WTC11 (cell line): ENCODE data around the gene CATSPERZ. TPM values are rescaled to one million over a fixed set of nuclear protein-coding genes. Genes with fewer than 3 reads are reported as not detected.

Source experiments
- ATAC-seq: fragments of 200-7000 bp; cut with Tn5 transposase; 2 replicates; pipeline ENCODE4 v1.10.0; 2021; ENCODE audit warnings: mild to moderate bottlenecking, moderate library complexity
- CTCF ChIA-PET: fragments of 300-600 bp; sonication (Branson Sonifier 250); formaldehyde crosslinking; loops from one replicate; lab custom pipeline; 2021; ENCODE audit warnings: antibody characterized with exemption; lab: Charles Lee
- POLR2A ChIA-PET: fragments of 350-600 bp; sonication (Branson Sonifier 250); formaldehyde crosslinking; loops from one replicate; lab custom pipeline; 2021; ENCODE audit warnings: antibody characterized with exemption; lab: Charles Lee
- DNase-seq: peaks from one replicate; pipeline ENCODE4 v3.0.0; 2021; ENCODE audit warnings: low spot score
- H3K27ac Mint-ChIP-seq: 2 replicates; pipeline ENCODE4 v1.8.0; 2021; ENCODE audit warnings: mixed read lengths
- H3K27me3 Mint-ChIP-seq: 2 replicates; pipeline ENCODE4 v1.8.0; 2021; ENCODE audit warnings: low read depth, mild to moderate bottlenecking, moderate library complexity, mixed read lengths
- H3K36me3 Mint-ChIP-seq: 2 replicates; pipeline ENCODE4 v1.8.0; 2021; ENCODE audit warnings: mixed read lengths
- H3K4me1 Mint-ChIP-seq: 2 replicates; pipeline ENCODE4 v1.8.0; 2022; ENCODE audit warnings: mixed read lengths
- H3K4me3 Mint-ChIP-seq: 2 replicates; pipeline ENCODE4 v1.8.0; 2021; ENCODE audit warnings: mild to moderate bottlenecking, moderate library complexity, mixed read lengths
- H3K9me3 Mint-ChIP-seq: 2 replicates; pipeline ENCODE4 v1.8.0; 2021; ENCODE audit warnings: mixed read lengths
- ATF2 ChIP-seq: sonication (generic); formaldehyde crosslinking; IDR thresholded peaks from 2 replicates; pipeline ENCODE4 v1.8.1; 2022; ENCODE audit warnings: low read depth, missing genetic modification reagents, borderline replicate concordance
- CREM ChIP-seq: sonication (generic); formaldehyde crosslinking; IDR thresholded peaks from 2 replicates; pipeline ENCODE4 v1.8.1; 2022; ENCODE audit warnings: mild to moderate bottlenecking, missing genetic modification reagents, moderate library complexity
- E2F4 ChIP-seq: sonication (generic); formaldehyde crosslinking; IDR thresholded peaks from 2 replicates; pipeline ENCODE4 v1.8.1; 2022; ENCODE audit warnings: low read depth, mild to moderate bottlenecking, moderate library complexity, missing genetic modification reagents, borderline replicate concordance
- ESRRA ChIP-seq: sonication (generic); formaldehyde crosslinking; IDR thresholded peaks from 2 replicates; pipeline ENCODE4 v1.8.1; 2022; ENCODE audit warnings: mild to moderate bottlenecking, missing genetic modification reagents, borderline replicate concordance
- ETV6 ChIP-seq: sonication (generic); formaldehyde crosslinking; IDR thresholded peaks from 2 replicates; pipeline ENCODE4 v1.8.1; 2022; ENCODE audit warnings: mild to moderate bottlenecking, missing genetic modification reagents
- FOXP1 ChIP-seq: sonication (generic); formaldehyde crosslinking; IDR thresholded peaks from 2 replicates; pipeline ENCODE4 v1.8.0; 2022; ENCODE audit warnings: missing genetic modification reagents, mild to moderate bottlenecking, moderate library complexity, borderline replicate concordance
- GTF2I ChIP-seq: fragments of 250-450 bp; sonication (Bioruptor Pico); conservative IDR thresholded peaks from 2 replicates; pipeline ENCODE4 v1.4.0; 2021; ENCODE audit warnings: mild to moderate bottlenecking
- KAT7 ChIP-seq: sonication (generic); formaldehyde crosslinking; IDR thresholded peaks from 2 replicates; pipeline ENCODE4 v1.8.1; 2023; ENCODE audit warnings: missing genetic modification reagents, mild to moderate bottlenecking, borderline replicate concordance
- MYBL2 ChIP-seq: sonication (generic); formaldehyde crosslinking; IDR thresholded peaks from 2 replicates; pipeline ENCODE4 v1.8.1; 2023; ENCODE audit warnings: mild to moderate bottlenecking, moderate library complexity, missing genetic modification reagents
- NR2C2 ChIP-seq: sonication (generic); formaldehyde crosslinking; IDR thresholded peaks from 2 replicates; pipeline ENCODE4 v1.8.0; 2022; ENCODE audit warnings: mild to moderate bottlenecking, missing genetic modification reagents
- NR3C1 ChIP-seq: sonication (generic); formaldehyde crosslinking; conservative IDR thresholded peaks from 2 replicates; pipeline ENCODE4 v1.8.1; 2023; ENCODE audit warnings: low read depth, mild to moderate bottlenecking, missing genetic modification reagents
- RELA ChIP-seq: sonication (generic); formaldehyde crosslinking; IDR thresholded peaks from 2 replicates; pipeline ENCODE4 v1.8.1; 2022; ENCODE audit warnings: missing genetic modification reagents, mild to moderate bottlenecking, borderline replicate concordance
- RORB ChIP-seq: fragments of 250-450 bp; sonication (Bioruptor Pico); IDR thresholded peaks from 2 replicates; pipeline ENCODE4 v1.9.0; 2021; ENCODE audit warnings: mild to moderate bottlenecking
- TP53 ChIP-seq: sonication (generic); formaldehyde crosslinking; IDR thresholded peaks from 2 replicates; pipeline ENCODE4 v1.8.1; 2023; ENCODE audit warnings: mild to moderate bottlenecking, missing genetic modification reagents
- ZMAT4 ChIP-seq: fragments of 250-450 bp; sonication (Bioruptor Pico); IDR thresholded peaks from 2 replicates; pipeline ENCODE4 v1.9.0; 2021; ENCODE audit warnings: mild to moderate bottlenecking
- ZNF281 ChIP-seq: sonication (generic); formaldehyde crosslinking; IDR thresholded peaks from 2 replicates; pipeline ENCODE4 v1.8.0; 2023; ENCODE audit warnings: mild to moderate bottlenecking, missing genetic modification reagents
- ZNF396 ChIP-seq: fragments of 250-450 bp; sonication (Bioruptor Pico); IDR thresholded peaks from 2 replicates; pipeline ENCODE4 v1.8.0; 2021; ENCODE audit warnings: mild to moderate bottlenecking, moderate library complexity, borderline replicate concordance
- total RNA-seq: library from RNA; stranded (reverse); gene quantifications from 3 replicates; pipeline ENCODE4 v1.2.3, GENCODE V29; 2021
- TF ChIP-seq, protein P1 (sequence below): sonication (generic); formaldehyde crosslinking; IDR thresholded peaks from 2 replicates; pipeline ENCODE4 v1.8.0; 2023; ENCODE audit warnings: missing genetic modification reagents, mild to moderate bottlenecking, borderline replicate concordance
- TF ChIP-seq, protein P2 (sequence below): sonication (generic); formaldehyde crosslinking; IDR thresholded peaks from 2 replicates; pipeline ENCODE4 v1.8.0; 2022; ENCODE audit warnings: mild to moderate bottlenecking, missing genetic modification reagents

CATSPERZ gene
- total RNA-seq, 1 experiment from 2014 or later, result 2.5 TPM

- TF ChIP-seq NR3C1 (CRISPR knock-in tag), result no peak
- TF ChIP-seq E2F4 (CRISPR knock-in tag), result no peak
Measured at GRCh38 chr11:64343767-64344559, 43.8 kb downstream of the CATSPERZ start (continued).

GRCh38 chr11:64344787-64345186, 44.6 kb downstream of the CATSPERZ start:
- no peak for ATAC-seq
- CTCF ChIA-PET, result interaction anchor here (0.9 to 13.9 kb wide), 5 partner anchors 8 to 344 kb away, joined by 3 to 437 read pairs (median 3); no protein-coding TSS in a partner anchor
- POLR2A ChIA-PET, result no interaction called here
- Mint-ChIP-seq H3K4me1 (peaks cover 23% of the 10 kb centered on the region), H3K9me3 (no peaks in the 10 kb centered on the region), H3K36me3 (no peaks in the 10 kb centered on the region)
- no peak for TF ChIP-seq ETV6 (CRISPR knock-in tag)
- TF ChIP-seq RORB (CRISPR knock-in tag), result no peak
- TF ChIP-seq NR2C2 (CRISPR knock-in tag), result no peak
- no peak for TF ChIP-seq NR3C1 (CRISPR knock-in tag)
- no peak for TF ChIP-seq CREM (CRISPR knock-in tag)
- TF ChIP-seq KAT7 (CRISPR knock-in tag), result no peak
- TF ChIP-seq, all 79 proteins: peak for 0
- H3K4me3 Mint-ChIP-seq, result no peak overlapping the region
- H3K27me3 Mint-ChIP-seq, result peaks cover 12% of the 10 kb centered on the region
- H3K27ac Mint-ChIP-seq, result no peak overlapping the region
- DNase-seq, result no peak

- no peaks in the 10 kb centered on the region for H3K9me3 Mint-ChIP-seq
- CTCF ChIA-PET, result interaction anchor here (0.7 to 13.9 kb wide), 4 partner anchors 6 to 302 kb away, joined by 3 to 437 read pairs (median 4); no protein-coding TSS in a partner anchor
- no peak for TF ChIP-seq GTF2I (CRISPR knock-in tag)
- TF ChIP-seq, protein P1, sequence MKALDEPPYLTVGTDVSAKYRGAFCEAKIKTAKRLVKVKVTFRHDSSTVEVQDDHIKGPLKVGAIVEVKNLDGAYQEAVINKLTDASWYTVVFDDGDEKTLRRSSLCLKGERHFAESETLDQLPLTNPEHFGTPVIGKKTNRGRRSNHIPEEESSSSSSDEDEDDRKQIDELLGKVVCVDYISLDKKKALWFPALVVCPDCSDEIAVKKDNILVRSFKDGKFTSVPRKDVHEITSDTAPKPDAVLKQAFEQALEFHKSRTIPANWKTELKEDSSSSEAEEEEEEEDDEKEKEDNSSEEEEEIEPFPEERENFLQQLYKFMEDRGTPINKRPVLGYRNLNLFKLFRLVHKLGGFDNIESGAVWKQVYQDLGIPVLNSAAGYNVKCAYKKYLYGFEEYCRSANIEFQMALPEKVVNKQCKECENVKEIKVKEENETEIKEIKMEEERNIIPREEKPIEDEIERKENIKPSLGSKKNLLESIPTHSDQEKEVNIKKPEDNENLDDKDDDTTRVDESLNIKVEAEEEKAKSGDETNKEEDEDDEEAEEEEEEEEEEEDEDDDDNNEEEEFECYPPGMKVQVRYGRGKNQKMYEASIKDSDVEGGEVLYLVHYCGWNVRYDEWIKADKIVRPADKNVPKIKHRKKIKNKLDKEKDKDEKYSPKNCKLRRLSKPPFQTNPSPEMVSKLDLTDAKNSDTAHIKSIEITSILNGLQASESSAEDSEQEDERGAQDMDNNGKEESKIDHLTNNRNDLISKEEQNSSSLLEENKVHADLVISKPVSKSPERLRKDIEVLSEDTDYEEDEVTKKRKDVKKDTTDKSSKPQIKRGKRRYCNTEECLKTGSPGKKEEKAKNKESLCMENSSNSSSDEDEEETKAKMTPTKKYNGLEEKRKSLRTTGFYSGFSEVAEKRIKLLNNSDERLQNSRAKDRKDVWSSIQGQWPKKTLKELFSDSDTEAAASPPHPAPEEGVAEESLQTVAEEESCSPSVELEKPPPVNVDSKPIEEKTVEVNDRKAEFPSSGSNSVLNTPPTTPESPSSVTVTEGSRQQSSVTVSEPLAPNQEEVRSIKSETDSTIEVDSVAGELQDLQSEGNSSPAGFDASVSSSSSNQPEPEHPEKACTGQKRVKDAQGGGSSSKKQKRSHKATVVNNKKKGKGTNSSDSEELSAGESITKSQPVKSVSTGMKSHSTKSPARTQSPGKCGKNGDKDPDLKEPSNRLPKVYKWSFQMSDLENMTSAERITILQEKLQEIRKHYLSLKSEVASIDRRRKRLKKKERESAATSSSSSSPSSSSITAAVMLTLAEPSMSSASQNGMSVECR (CRISPR knock-in tag), result no peak
- TF ChIP-seq ZNF281, result no peak
- TF ChIP-seq ZNF396 (CRISPR knock-in tag), result no peak
- no peak for TF ChIP-seq ZMAT4 (CRISPR knock-in tag)
- TF ChIP-seq FOXP1, result no peak
- TF ChIP-seq, protein P2, sequence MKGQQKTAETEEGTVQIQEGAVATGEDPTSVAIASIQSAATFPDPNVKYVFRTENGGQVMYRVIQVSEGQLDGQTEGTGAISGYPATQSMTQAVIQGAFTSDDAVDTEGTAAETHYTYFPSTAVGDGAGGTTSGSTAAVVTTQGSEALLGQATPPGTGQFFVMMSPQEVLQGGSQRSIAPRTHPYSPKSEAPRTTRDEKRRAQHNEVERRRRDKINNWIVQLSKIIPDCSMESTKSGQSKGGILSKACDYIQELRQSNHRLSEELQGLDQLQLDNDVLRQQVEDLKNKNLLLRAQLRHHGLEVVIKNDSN (CRISPR knock-in tag), result no peak
- no peak for TF ChIP-seq TP53 (CRISPR knock-in tag)
- TF ChIP-seq ESRRA, result no peak
- TF ChIP-seq RELA, result no peak
- no peak for TF ChIP-seq MYBL2 (CRISPR knock-in tag)
- TF ChIP-seq ATF2 (CRISPR knock-in tag), result no peak
Measured at GRCh38 chr11:64347193-64347867, 47.2 kb downstream of the CATSPERZ start.

More at GRCh38 chr11:64347193-64347867, 47.2 kb downstream of the CATSPERZ start:
- H3K4me3 Mint-ChIP-seq, result no peak overlapping the region
- peaks cover 8% of the 10 kb centered on the region; the same call in 1 of the 2 replicates for H3K4me1 Mint-ChIP-seq
- no peaks in the 10 kb centered on the region for H3K27me3 Mint-ChIP-seq
- POLR2A ChIA-PET, result interaction anchor here (0.6 kb wide), 1 partner anchor 283 kb away, joined by 3 read pairs; no protein-coding TSS in a partner anchor
- ATAC-seq, result no peak
- no peaks in the 10 kb centered on the region for H3K36me3 Mint-ChIP-seq
- no peak overlapping the region for H3K27ac Mint-ChIP-seq
- no peak for DNase-seq
